KG1 (cell line): Measurements from ENCODE around the gene FOXK1.

ENCODE experiments used
- DNase-seq: peaks from one replicate; lab custom pipeline; 2025; lab: John Stamatoyannopoulos, UW

FOXK1 gene

GRCh38 chr7:4765776-4766490 is 83.8 kb downstream of the FOXK1 start:
- no peak for DNase-seq

GRCh38 chr7:4766666-4767519 is 84.8 kb downstream of the FOXK1 start:
- no peak for DNase-seq

DNA sequence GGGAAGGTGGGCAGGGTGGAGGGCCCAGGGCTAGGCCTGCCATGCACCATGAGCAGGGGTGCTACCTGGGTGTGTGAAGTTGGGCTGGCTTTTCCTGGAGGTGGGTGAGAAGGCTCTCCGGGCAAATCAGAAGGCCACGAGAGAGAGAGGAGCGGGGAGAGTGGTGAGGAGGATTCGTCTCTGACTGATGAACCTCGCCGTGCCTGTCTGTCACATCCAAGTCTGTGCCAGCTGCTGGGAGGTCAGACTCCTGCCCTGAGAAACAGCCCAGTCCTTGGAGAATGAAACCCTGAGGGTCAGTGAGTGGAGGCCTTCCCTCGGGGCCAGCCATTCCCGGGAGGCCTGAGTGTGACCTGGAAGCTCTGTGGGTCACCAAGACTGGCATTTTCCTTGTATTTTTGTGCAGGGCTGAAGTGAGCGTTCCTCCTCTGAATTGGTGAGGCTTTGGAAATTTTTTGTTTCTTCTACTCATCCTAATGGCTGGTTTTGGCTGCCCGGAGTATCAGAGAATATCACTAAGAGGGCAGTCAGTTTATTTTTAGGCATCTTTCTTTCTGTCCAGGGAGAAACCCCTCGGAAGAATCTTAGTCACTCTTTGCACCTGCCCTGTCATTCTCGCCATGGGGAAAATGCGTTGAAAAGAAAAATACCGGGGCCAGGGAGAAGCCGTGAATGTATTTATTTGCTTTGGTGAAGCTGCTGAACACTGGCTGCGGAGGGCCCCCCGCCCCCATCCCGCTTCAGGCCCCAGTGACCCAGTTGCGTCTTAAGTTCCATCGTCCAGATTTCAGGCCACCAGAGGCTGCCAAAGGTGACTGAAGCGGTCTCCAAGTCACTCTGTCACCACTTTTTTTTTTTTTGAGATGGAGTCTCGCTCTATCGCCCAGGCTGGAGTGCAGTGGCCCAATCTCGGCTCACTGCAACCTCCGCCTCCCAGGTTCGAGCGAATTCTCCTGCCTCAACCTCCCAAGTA is 86.8 kb downstream of the FOXK1 start:
- no peak for DNase-seq

- DNase-seq = no peak
Measured at GRCh38 chr7:4769761-4770160, 87.7 kb downstream of the FOXK1 start.

DNA sequence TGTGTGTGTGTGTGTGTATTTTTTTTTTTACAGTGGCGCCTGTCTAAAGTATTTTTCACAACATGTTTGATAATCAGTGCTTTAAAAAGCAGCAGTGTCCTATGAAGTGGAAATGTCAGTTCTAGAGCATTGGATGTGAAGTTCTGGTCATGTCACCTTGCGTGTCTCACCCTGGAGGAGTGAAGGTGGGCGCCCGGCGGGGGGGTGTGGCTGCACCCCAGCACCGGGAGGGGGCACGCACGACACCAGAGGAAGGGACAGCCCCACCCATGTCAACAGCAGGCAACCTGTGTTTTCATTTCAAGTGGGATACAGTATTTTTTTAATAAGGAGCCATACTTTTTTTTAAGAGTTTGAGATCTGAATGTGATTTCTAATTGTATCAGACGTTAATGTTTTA is 88.8 kb downstream of the FOXK1 start:
- DNase-seq = no peak

DNA sequence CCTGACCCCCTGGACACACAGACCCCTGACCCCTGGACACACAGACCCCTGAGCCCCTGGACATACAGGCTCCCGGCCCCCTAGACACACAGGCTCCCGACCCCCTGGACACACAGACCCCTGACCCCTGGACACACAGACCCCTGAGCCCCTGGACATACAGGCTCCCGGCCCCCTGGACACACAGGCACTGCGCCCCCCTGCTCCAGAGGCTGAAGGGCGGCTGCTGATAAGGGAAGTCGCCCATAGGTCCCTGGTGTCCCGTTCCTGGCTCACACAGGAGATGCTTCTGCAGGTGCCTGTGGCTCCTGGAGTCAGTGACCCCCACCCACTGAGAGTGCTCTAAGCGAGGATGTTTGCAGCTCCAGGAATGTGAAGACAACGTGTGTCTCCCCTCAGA is 89.6 kb downstream of the FOXK1 start:
- DNase-seq = no peak

DNA sequence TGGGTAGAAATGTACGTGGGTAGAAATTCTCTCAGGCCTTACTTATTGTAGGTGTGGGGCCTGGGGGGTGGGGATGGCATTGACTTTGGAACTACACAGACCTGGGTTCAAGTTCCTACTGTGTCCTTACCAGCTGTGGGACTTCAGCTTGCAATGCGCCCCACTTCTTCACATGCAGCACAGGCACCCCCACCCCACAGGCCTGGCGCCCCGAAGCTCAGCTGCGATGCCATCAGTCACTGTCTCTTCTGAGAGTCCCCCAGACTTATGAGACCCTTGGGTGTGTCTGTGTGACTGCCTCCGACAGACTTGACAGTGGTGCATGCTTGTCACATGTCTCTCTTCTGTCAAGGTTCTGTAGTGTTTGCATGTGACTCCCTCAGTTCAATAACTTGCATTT is 90.2 kb downstream of the FOXK1 start:
- no peak for DNase-seq

GRCh38 chr7:4774007-4774406 is 91.9 kb downstream of the FOXK1 start:
- DNase-seq = no peak

DNA sequence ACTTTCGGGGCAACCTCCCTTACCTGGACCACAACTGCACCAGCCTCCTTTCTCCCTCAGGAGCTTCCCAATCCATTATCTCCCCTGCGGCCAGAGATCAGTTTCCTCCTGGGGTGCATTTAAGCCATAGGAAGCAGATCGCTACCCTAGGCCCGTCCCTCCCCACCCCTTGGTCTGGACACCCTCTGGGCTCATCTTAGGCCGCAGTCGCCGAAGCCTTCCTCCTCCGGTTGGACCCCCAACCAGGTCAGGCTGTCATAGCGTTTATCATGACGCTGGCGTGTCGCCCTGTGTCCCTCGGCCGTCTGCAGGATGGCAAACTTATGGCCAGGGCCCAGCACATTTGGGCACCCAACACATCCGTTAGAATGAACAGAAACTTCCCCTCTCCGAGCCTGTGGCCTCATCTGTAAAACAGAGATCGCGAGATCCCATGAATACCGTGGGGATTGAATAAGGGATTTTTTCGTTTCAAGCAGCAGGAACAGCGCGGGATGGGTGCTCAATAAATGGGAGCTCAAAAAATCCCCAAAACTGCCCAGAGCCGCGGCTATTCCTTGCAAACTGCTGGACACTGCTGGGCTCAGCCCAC is 92.7 kb downstream of the FOXK1 start:
- no peak for DNase-seq

GRCh38 chr7:4775250-4775847 is 93.3 kb downstream of the FOXK1 start, which contains the start of gene AP5Z1:
AP5Z1 (plus strand) TSS chr7:4775623; CDS start chr7:4775716, 93 bp downstream.
- peak; percentile 91 for DNase-seq

GRCh38 chr7:4775848-4776623 is 93.9 kb downstream of the FOXK1 start:
- DNase-seq = no peak

DNA sequence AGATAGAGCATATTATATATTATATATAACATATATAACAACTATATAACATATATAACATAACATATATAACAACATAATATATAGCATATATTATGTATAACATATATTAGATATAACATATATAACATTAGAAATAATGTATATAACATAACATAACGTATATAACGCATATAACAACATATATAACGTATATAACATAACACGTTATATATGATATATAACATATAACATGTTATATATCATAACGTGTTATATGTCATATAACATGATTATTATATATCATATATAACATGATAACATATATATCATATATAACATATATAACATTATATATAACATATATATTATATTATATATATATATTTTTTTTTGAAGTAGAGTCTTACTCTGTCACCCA is 97.0 kb downstream of the FOXK1 start:
- no peak for DNase-seq

DNA sequence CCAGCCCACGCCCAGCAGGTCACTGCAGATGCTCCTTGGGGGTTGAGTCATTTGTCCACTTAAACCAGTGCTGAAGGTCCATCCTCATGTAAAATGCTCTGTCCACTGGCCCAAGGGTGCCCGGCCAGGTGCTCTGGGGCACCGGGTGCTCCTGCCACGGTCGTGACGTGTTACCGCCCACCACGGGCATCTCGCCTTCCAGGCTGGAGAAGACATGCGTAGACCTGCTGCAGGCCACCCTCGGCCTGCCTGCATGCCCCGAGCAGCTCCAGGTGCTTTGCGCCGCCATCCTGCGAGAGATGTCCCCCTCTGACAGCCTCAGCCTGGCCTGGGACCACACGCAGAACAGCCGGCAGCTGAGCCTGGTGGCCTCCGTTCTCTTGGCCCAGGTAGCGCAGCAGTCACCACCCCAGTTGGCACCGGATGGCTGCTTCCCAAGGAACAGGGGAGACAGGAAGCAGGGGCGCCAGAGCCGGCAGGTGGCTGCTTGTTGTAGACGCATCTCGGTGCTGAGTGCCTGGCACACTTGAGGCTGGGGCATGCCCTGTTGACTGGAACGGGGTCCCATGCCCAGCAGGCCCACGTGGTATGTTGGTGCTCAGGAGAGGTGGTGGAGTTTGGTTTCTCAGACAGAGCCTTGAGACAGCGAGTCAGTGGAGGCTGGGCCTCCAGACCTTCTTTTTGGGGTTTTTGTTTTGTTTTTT is 99.4 kb downstream of the FOXK1 start:
- DNase-seq = no peak

DNA sequence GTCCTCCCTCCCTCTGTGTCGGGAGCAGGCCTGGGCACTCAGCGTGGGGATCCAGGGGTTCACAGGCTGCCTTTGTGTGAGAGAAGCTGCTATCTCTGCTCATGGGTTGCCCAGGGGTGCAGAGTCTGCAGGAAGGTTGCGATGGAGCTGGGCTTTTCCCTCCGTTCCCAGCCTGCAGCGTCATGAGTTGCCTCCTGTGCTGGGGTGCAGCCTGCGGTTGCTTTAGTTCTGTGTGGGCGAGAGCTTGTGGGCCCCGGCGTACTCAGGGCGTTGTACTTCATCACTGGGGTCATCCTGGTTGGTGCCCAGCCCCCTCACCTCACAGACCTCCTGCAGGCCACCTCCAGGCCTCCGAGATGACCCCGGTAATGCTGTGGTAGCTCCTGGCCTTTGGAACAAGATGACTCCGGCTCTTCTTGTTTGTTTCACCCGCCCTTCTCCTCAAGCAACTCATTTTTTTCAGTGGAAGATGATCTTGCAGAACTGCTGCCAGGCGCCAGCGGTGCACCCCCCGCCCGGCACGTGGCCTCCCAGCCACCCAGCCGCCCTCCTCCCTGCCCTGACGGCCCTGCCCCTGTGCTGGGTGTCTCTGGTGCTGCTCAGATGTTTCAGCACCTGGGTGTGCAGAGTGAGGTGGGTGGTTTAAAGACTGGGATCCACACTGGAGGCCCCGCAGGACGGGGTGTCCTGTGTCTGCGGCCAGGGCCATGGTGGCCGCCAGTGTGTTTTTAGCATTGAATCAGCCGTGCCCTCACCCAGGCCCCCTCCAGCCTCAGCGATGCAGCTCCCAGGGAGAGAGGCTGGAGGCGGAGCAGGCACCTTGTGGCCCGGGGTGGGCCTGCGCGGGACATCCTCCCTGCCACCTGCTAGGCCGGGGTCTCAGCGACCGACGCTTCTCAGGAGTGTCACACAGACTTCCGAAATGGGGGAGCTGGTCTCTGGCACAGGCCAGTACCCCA is 100.5 kb downstream of the FOXK1 start:
- no peak for DNase-seq

- no peak for DNase-seq
Measured at GRCh38 chr7:4783292-4783652, 101.2 kb downstream of the FOXK1 start.

GRCh38 chr7:4783762-4784351 is 101.8 kb downstream of the FOXK1 start:
- no peak for DNase-seq

DNA sequence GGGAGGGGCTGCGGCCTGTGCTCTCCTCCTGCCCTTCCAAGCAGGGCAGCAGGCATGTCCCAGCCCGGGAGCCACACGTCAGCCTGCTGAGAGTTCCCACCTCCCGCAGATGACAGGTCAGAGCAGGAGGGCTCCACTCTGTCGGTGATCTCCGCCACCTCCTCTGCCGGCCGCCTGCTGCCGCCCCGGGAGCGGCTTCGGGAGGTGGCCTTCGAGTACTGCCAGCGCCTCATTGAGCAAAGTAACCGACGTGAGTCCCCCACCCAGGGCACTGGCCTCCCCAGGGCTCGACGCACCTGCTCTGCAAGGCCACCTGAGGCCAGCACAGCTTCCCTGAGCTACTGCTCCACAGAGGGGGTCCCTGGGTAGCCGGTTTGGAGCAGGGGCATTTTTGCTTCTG is 102.7 kb downstream of the FOXK1 start:
- no peak for DNase-seq

DNA sequence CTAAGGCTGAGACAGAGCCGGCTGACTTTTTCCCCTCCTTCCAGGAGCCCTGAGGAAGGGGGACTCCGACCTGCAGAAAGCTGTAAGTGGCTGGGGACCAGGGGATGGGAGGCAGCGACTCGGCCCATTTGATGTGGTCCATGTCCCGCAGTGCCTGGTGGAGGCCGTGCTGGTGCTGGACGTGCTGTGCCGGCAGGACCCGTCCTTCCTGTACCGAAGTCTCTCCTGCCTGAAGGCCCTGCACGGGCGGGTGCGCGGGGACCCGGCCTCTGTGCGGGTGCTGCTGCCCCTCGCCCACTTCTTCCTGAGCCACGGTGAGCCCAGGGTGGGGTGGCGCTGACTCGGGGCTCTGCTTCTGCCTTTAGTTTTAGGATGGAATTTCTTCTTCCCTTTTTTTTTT is 103.3 kb downstream of the FOXK1 start:
- DNase-seq = no peak
